ENCODE results near the gene PPARG.

- TF ChIP-seq EZH2 (IDR thresholded peaks at IDR 0.05; ENCODE audit: insufficient read depth, poor library complexity, severe bottlenecking): no peak
- TF ChIP-seq EZH2phosphoT487 (IDR thresholded peaks at IDR 0.05; ENCODE audit: insufficient read depth, low read depth): no peak
These were observed 12.6 kb downstream of the PPARG start for GRCh38 chr3:12301513-12301912.
